Body of pancreas (tissue), 4 donors: Measurements from ENCODE around the gene GOLGA8B.
"Not testable (repeated sequence)": the region's sequence is repeated elsewhere in the genome, so short reads cannot be mapped to it uniquely, and the experiment has no call there.

Experiments used
- POLR2A ChIP-seq, 3 donors: fragments of 450-650 bp; IDR thresholded peaks; one replicate each; pipeline ENCODE4 v1.6.1; 2016; ENCODE audit warnings: antibody characterized with exemption in 3 of 3, mild to moderate bottlenecking in 2 of 3
- TF ChIP-seq, protein P1 (sequence below), 7 experiments: fragments of 450-650 bp in 4 of 7; fragments of 200-600 bp in 3 of 7; sonication (generic) in 3 of 7; IDR thresholded peaks; one replicate each; pipeline ENCODE4 v1.5.1; 2016 to 2019; ENCODE audit warnings: antibody characterized with exemption in 7 of 7

DNA sequence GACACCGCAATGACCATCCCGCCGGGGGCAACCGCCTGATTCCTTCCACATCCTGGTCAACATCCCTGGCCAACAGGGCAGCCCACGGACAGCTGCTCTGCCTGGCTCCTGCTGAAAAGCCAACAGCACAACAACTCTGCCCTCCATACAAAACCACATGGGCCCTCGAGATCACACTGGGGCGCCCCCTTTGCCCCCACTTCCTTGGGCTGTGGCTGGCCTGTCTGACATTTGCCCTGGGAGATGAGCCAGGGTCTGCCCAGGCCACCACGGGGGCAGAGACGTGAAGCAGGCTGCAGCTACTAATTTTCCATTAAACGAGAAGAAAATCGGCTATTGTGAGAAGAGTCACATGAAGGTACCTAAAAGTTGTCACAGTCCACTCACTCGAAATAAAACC is 16.3 kb downstream of the GOLGA8B start:
- TF ChIP-seq POLR2A (IDR thresholded peaks at IDR 0.05): not testable (repeated sequence)
- TF ChIP-seq, protein P1, sequence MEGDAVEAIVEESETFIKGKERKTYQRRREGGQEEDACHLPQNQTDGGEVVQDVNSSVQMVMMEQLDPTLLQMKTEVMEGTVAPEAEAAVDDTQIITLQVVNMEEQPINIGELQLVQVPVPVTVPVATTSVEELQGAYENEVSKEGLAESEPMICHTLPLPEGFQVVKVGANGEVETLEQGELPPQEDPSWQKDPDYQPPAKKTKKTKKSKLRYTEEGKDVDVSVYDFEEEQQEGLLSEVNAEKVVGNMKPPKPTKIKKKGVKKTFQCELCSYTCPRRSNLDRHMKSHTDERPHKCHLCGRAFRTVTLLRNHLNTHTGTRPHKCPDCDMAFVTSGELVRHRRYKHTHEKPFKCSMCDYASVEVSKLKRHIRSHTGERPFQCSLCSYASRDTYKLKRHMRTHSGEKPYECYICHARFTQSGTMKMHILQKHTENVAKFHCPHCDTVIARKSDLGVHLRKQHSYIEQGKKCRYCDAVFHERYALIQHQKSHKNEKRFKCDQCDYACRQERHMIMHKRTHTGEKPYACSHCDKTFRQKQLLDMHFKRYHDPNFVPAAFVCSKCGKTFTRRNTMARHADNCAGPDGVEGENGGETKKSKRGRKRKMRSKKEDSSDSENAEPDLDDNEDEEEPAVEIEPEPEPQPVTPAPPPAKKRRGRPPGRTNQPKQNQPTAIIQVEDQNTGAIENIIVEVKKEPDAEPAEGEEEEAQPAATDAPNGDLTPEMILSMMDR (IDR thresholded peaks at IDR 0.05): not testable (repeated sequence)
